Stimulated activated CD4-positive, alpha-beta T cell treated with anti-CD3 and anti-CD28 coated beads, TNF-alpha, amount 100 ng/mL, for 24 hours (primary cell): ENCODE data around the gene IL4R.
"Not testable (repeated sequence)": the region's sequence is repeated elsewhere in the genome, so short reads cannot be mapped to it uniquely, and the experiment has no call there.

Experiments used
- DNase-seq, 3 experiments: peaks; one replicate each; pipeline ENCODE4 v3.0.0-alpha.2; 2020; ENCODE audit warnings: low read depth in 3 of 3

The IL4R gene

DNA sequence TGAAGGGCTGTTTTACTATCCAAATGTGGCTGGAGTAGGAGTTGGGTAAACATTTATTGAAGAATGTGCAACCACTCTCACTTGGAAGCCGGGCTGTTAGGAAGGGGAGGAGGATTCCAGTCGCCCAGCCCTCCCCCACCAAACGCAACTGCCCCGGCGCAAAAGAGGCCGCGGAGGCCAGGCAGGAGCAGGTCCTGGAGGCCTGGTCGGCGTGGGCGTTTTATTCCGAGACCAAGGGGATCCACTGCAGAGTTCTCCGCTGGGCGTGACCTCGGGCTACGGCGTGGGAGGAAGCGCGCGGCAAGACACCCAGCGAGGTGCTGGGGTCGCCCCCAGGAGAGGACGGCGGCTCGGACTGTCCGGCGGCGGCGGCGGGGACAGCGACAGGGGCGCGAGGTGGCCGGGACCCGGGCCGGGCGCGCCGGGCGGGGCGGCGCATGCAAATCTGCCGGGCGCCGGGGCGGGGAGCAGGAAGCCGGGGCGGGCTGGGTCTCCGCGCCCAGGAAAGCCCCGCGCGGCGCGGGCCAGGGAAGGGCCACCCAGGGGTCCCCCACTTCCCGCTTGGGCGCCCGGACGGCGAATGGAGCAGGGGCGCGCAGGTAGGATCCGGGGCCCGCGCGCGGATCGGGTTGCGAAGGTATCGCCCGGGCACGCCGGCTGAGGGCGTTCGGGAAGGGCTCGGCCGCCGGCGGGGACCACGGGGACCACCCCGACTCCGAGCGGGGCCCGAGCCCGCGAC, at the start of gene IL4R:
IL4R (plus strand) TSS at position 553 of the 739 bp plus-strand sequence. CDS start 26,230 bp downstream, outside the sequence.
- DNase-seq = peak; percentile 45 to 83 (median 50)

DNA sequence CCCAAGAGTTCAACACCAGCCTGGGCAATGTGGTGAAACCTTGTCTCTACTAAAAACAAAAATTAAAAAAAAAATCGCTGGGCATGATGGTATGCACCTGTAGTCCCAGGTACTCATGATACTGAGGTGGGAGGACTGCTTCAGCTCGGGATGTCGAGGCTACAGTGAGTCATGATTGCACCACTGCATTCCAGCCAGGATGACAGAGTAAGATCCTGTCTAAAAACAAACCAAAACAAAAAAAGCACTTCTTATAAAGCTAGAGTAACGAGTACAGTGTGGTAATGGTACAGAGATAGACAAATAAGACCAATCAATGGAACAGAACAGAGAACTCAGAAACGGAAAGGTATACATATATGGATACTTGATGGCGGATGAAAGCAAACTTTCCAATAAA, 49.6 kb upstream of the IL4R start:
- DNase-seq = no peak

DNA sequence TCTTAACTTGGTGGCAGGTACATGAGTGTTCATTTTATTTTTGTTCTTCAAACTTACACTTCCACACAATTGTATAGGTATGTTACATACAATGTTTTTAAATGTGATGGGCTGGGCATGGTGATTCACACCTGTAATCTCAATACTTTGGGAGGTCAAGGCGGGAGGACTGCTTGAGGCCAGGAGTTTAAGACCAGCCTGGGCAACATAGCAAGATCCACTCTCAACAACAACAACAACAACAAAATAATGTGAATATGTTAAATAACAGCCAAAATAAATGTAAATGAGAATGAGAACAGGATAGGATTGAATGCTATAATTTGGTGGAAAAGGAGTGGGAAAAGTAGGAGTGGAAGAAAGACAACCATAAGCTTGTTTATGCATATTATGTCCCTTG, 47.8 kb upstream of the IL4R start:
- DNase-seq = no peak

DNA sequence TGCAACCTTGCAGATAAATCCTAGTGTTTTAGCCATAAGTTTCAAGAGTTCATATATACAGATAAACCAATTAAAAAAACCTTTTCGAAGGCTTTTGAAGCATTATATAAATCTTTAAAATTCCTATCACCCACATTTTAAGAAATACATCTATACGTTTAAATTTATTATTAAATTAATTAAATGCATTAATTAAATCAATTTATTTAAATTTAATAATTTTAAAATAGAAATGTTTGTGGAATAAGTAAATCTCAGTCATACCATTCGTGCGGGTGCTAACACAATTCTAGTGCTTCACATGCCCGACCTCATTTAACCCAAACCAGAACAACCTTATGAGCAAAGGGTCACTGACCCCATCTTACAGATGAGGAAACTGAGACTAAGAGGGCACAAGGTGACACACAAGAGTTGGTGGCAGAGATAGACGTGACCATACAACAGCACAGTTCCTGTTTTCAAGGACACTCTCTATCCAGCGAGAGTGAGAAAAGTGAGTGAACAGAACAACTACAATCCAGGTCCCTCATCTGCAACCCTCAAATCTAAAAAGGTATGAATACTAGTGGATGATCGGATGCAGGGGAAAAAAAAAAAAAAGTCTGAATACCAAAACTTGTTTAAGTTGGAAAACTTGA, 46.6 kb upstream of the IL4R start:
- DNase-seq = no peak

DNA sequence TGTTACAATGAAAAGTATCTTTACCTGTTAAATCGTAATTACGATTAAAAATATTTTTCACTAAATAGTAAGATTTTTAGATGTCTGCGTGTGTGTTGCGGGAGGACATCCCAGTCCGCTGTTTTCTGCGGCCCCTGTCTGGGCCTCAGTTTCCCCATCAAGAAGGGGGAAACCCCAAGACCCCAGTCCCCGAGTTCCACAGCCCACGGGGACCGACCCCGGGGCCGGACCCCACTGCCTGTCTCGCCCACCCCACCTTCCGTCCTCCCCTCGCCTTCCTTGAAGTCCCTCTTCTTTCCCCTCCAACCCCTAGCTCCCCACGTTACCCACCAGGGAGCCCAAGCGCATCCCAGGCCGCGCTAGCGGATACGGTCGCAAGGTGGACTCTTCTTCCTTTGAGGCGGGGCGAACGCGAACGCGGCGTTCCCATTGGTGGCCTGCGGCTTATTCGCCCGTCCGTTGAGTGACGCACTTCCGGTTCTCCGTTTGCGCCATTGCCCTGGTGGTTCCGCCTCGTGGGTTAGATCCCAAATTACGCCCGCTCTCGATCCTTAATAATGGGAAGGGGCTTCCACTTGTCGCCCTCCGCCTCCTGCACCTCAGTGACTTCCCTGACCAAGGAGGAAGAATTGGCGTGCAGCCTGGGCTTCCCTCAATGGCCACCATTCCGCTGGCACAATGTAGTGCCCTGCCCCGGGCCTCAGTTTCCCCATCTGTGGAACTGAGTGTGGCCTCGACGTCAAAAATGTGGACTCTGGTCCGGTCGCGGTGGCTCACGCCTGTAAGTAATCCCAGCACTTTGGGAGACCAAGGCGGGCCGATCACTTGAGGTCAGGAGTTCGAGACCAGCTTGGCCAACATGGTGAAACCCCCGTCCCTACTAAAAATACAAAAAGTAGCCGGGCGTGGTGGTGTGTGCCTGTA, 45.1 kb upstream of the IL4R start, which contains the start of gene NSMCE1:
NSMCE1 (minus strand) TSS at position 397 of the 924 bp plus-strand sequence. CDS start 11,202 bp downstream, outside the sequence.
- DNase-seq = peak; percentile 96 to 99 (median 97)

DNA sequence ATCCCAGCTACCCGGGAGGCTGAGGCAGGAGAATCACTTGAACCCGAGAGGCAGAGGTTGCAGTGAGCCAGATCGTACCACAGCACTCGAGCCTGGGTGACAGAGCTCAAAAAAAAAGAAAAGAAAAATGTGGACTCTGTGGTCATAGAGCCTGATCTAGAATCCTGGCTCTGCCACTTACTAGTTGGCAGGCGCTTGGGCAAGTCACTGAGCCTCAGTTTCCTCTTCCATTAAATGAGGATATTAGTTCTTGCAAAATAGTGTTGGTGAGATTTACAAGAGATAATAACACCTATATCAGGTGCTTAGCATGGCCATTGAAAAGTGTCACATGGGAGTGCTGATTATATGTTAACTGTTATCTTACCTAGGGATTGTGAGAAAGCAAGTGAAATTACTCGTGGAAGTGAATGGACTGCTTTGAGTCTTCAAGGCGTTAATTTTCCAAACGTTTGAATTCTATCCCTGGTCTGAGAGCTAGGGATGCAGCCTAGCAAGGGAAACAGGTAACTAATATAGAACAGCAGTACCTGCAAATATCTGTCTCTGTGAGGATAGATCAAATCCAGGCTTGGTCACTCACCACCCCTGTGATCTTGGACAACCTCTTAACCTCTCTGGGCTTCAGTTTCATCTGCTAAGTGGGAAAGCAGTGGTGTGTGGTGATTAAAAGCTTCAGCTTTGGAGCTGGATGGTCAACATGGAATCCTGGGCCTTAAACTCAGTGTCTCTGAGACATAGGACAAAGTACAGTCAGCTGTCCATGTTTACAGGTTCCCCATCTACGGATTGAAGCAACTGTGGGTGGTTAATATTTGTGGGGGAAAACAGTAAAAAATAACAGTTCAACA, 44.2 kb upstream of the IL4R start:
- no peak for DNase-seq

DNA sequence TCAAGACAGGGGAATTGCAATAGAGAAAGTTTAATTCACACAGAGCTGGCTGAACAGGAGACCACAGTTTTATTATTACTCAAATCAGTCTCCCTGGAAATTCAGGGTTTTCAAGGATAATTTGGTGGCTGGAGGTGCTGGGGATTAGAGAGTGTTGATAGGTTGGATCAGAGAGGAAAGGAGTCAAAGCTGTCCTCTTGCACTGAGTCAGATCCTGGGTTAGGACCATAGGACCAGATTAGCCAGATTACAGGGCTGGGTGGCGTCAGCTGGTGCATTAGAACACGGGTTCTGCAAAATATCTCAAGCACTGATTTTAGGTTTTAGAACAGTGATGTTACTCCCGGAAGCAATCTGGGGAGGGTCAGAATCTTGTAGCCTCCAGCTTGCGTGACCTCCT, 43.4 kb upstream of the IL4R start:
- DNase-seq = no peak

DNA sequence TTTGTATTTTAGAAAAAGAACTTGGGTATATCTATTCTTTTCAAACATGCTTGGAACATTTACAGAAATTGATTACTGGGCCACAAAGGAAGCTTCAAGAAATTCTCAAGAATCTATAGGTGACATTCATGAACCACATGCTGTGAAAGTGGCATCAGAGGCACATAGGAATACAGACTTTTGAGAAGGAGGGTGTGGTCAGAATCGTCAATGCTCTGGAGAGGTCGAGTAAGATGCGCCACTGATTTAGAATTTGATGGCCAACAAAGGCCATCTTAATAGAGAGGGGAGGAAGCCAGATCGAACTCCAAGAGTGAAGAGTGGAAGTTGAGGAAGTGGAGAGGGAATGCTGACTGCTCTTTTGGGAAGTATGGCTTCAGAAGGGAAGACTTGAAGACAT, 41.7 kb upstream of the IL4R start:
- DNase-seq = no peak

DNA sequence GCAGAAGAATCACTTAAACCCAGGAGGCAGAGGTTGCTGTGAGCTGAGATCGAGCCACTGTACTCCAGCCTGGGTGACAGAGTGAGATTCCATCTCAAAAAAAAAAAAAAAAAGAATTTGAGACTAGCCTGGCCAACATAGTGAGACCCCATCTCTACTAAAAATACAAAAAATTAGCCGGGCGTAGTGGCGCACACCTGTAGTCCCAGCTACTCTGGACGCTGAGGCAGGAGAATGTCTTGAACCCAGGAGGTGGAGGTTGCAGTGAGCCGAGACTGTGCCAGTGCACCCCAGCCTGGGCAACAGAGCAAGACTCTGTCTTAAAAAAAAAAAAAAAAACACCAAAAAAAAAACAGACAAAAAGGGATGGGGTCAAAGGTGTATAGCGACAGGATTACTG, 41.1 kb upstream of the IL4R start:
- not testable (repeated sequence) for DNase-seq

DNA sequence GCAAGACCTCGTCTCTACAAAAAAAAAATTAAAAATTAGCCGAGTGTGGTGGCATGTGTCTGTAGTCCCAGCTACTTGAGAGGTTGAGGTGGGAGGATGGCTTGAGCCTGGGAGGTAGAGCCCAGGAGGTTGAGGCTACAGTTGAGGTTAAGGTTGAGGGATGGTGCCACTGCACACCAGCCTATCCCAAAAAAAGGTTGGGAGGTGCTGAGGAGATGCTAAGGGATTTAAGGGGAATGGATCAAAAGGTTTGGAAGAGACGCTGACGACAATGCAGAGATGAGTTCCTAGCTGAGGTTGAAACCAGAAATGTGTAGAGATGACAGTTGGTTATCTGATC, 40.5 kb upstream of the IL4R start:
- DNase-seq = no peak

DNA sequence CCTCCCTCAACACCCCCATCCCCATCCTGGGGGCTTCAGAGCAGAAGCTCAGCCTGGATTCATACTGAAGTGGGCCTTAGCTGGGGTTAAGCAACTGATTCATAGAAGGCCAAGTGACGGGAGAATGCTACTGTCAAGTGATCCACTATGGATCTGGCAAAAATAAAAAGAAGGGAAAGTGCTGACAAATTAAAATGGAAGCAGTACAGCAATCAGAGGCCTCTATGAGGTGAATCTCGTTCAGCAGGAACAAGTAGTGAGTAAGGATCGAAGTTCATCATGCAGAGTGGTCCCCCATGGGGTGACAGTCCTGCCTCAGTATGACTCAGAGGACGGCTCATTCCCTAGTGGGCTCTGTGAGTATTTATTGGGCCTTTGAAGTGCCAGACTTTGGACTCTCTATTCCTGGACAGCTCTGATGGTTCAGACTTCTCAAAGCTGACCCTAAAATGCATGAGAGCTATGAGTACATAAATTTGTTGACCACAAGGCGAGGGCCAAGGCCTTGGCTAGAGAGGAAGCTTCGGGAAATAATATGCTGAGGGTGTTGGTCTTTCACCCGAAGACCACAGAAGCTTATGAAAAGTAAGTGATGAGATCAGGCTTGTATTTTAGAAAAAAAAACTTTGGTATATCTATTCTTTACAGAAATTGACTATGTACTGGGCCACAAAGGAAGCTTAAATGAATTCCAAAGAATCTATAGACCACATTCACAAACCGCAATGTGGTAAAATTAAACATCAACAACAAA, 39.9 kb upstream of the IL4R start:
- DNase-seq = peak in 1 of 3 experiments; percentile 49

DNA sequence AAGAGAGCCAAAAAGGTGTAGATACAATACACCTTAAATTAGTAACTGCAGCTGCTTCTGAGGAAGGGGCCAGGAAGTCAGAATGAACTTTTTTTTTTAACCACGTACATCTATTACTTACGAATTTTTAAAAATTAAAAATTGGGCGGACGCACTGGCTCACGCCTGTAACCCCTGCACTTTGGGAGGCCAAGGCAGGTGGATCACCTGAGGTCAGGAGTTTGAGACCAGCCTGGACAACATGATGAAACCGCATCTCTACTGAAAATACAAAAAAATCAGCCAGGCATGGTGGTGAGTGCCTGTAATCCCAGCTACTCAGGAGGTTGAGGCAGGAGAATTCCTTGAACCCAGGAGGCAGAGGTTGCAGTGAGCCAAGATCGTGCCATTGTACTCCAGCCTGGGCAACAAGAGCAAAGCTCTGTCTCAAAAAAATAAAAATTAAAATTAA, 39.3 kb upstream of the IL4R start:
- not testable (repeated sequence) for DNase-seq

DNA sequence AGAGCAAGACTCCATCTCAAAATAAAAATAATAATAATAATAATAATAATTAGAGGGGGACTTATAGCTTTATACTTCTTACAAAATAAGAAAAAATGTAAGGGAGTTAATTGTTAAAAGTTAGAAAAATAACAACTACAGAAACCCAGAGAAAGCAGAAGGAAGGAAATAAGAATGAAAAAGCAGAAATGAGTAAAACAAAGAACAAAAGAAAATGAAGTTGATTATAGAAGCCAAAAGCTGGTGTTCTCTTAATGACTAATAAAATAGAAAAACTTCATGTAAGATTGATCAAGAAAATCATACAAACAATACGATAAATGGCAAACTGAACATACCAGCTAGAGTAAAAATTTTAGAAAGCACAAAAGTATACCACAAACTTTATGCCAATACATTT, 38.4 kb upstream of the IL4R start:
- DNase-seq = no peak

DNA sequence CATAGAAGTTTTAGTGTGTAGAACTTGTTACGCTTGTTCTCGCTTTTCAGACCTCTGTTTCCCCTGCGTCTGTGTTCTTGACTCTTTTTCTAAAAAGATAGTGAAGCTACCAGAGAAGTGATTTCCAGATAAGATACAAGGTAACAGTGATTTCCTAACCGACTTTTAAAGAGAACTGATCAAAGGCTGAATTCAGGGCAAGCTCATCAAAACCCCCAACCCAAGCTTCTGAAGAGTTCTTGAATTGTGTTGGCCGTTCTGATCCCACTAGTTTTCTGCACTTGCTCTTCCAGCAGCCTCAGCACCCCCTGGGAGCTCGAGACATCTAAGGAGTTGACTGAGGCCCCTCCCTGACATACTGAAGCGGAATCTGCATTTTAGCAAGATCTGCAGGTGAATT, 32.5 kb upstream of the IL4R start:
- DNase-seq = no peak

DNA sequence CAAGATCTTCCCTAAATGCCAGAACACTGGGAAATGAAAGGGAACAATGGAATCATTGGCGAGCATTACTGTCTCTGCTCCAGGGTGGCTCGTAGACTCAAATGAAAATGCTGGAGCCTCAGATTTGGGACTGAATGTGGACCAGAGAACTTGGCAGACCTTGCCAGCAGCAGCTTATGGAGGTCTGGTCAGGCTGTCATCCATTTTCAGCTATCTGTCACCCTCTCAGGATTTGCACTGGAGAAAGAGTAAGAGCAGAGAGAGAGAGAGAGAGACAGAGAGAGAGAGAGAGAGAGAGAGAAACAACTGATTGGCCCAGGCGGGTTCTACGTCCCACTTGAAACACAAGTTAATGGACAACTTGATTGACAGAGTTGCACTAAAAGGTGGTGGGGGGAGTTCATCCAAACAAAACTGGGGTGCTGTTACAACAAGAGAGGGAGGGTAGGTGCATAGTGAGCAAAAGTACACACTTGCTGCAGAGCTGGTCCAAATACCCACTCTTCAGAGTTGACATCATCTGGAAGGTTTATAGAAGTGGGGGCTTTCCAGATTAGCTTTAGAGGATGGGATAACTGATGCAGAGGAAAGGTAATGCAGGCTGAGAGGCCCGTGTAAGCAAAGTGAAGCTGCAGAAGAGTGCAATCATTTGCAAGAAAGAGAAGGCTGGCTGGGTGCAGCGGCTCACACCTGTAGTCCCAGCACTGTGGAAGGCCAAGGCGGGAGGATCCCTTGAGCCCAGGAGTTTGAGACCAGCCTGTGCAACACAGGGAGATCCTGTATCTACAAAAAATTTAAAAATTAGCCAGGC, 28.7 kb upstream of the IL4R start:
- DNase-seq = no peak

DNA sequence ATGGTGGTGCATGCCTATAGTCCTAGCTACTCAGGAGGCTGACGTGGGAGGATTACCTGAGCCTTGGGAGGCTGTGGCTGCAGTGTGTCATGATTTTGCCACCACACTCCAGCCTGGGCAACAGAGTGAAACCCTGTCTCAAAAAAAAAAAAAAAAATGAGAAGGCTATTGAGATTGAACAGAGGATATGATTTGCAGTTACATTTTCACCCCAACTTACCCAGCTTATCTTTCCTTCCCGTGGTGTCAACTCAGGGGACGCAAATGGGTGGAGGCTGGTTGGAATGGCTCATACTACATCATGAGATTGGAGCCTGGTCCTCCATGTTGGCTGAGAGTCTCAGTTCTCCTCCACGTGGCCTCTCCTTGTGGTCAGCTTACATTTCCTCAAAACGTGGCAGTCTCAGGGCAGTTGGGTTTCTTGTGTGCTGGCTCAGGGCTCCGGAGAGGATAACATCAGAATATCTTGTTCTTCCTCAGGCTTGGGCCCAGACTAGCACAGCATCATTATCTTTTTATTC, 28.0 kb upstream of the IL4R start:
- DNase-seq = no peak

DNA sequence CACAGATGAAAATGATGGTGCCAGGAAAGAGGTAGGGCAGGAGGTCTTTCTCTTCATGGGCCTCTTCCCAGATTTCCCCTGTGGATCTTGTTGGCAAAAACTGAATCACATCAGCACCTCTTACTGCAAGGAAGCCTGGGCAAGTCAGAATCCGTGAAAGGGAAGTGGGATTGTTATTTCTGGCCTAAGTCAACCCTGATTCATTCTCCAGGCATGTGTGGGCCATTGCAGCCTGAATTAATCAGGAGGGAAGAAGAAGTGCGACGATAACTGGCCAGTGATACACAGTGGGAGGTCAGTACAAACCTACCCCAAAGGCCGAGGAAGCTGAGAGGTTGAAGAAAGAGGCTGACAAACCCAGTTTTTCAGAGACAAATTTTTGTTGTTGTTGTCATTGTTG, 27.3 kb upstream of the IL4R start:
- no peak for DNase-seq

DNA sequence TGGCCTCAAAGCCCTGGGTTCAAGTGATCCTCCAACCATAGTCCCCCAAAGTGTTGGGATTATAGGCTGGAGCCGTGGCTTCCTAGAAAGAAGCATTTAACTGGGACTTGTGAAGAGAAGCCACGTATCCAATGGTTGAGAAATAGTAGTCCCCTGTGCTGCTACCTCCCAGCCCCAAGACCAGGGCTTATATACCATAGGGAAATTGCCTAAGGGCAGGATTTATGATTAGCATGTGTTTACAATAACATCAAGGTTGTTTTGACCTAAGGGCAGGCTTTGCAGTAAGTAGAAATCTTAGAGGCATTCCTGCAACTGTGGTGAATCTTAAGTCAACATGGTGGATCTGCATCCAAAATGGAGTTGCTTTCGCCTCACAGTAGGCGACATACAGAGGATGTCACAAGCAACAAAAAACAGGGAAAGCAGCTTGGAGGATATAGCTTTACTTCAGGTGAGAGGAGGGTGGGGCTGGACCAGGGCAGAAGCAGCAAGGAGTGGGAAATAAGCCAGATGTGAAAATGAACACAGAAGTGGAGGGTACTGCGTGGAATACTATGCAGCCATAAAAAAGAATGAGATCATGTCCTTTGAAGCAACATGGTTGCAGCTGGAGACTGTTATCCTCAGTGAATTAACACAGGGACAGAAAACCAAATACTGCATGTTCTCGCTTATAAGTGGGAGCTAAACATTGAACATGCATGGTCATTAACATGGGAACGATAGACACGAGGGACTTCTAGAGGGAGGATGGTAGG, 26.5 kb upstream of the IL4R start:
- no peak for DNase-seq

DNA sequence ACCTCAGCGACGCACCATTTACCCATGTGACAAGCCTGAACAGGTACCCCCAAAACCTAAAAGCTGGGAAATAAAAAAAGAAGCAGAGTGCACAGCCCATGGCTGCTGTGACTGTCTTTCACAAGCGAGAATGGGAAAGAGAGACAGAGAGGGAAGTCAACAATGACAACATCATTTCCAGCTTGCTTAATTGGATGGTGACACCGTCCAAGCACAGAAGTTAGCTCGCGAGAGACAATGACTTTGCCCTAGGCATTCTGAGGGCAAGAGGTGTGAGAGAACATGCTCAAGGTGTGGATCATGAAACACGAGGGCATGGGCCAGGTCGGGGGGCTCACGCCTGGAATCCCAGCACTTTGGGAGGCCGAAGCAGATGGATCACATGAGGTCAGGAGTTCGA, 25.9 kb upstream of the IL4R start:
- no peak for DNase-seq
